GM21723 (cell line): ENCODE measurements around the gene ST6GAL1.

Experiments
- ATAC-seq: cut with Tn5 transposase; IDR thresholded peaks from one replicate; pipeline ENCODE4 v1.9.1; 2021; ENCODE audit warnings: mild to moderate bottlenecking, moderate library complexity; ENCODE audit not compliant: unreplicated experiment

The ST6GAL1 gene

DNA sequence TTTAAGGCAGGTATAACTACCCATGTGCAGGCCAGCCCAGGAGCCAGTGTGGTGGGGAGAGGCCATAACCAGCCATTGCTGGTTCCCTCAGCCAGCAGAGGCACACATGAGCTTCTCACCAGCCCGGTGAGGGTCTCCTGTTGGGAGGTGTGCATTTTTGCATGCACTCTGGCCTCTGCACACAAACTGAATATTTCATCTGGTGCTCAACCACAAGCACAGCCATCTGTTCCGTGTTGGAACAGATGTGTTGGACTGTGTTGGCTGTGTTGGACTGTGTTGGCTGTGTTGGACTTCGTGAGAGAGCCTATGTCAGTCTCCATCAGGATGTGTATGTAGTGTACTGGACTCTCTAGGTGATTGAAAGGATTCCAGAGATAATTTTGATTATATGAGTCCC lies 141.8 kb downstream of the ST6GAL1 start:
- no peak for ATAC-seq

- ATAC-seq: no peak
Observed at GRCh38 chr3:187072511-187072910, 142.2 kb downstream of the ST6GAL1 start.

GRCh38 chr3:187073581-187074098 lies 143.3 kb downstream of the ST6GAL1 start:
- ATAC-seq: no peak

GRCh38 chr3:187074846-187075245 lies 144.5 kb downstream of the ST6GAL1 start:
- ATAC-seq: no peak

DNA sequence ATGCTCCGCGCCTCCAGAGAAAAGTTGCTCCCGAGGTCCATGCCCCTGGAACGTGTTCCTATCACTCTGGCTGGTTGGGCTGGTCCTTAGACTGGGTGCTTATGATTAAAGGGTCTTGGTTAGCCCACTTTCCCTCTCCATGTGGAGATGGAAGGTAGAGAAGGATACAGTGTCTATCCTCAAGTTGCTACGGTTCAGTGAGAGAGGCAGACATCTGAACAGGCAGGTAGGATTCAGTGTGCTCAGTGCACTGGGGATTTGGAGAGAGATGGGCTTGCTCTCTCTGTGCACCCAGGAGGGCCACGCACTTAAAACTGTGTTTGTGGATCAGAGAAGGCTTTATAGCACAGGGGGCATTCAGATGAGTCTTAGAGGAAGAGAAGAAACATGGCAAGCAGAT lies 146.0 kb downstream of the ST6GAL1 start:
- no peak for ATAC-seq

GRCh38 chr3:187077085-187077484 lies 146.8 kb downstream of the ST6GAL1 start:
- no peak for ATAC-seq

GRCh38 chr3:187077537-187077936 lies 147.2 kb downstream of the ST6GAL1 start:
- ATAC-seq: no peak

GRCh38 chr3:187079090-187080022 lies 149.0 kb downstream of the ST6GAL1 start:
- no peak for ATAC-seq

DNA sequence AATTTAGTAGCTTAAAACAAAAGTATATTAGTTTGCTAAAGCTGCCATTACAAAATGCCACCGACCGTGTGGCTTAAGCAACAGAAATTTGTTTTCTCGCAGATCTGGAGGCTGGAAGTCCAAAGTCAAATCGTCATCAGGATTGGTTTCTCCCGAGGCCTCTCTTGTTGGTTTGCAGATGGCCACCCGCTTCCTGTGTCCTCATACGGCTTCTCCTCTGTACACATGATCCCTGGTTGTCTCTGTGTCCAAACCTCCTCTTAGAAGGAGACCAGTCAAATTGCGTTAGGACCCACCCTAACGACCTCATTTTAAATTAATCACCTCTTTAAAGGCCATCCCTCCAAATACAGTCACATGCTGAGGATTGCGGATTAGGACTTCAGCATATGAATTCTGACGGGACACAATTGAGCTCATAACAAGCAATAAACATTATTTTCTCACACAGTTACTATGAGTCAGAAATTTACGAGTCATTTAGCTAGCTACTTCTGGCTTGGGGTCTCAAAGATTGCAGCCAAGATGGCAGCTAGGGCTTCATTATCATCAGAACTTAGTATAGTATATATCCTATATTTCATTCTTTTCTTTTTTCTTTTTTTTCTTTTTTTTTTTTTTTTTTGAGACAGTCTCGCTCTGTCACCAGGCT lies 150.6 kb downstream of the ST6GAL1 start:
- no peak for ATAC-seq

GRCh38 chr3:187082758-187083375 lies 152.5 kb downstream of the ST6GAL1 start:
- ATAC-seq: no peak

- no peak for ATAC-seq
Observed at GRCh38 chr3:187084126-187084525, 153.8 kb downstream of the ST6GAL1 start.

DNA sequence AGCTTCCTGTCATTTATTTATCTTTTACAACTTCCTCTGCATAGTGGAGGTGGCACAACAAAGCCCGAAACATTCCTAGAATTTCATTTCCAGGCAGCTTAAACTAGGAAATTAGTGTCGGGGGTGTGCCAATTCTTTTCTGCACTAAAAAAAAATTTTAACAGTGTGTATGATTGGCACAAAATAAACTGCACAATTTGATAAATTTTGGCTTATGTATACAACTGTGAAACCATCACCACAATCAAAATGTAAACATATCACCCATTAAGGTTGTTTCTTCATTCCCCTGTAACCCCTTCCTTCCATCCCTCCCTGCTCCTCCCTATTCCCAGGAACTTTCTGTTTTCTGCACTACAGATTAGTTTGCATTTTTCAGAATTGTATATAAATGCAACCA lies 154.3 kb downstream of the ST6GAL1 start:
- no peak for ATAC-seq

DNA sequence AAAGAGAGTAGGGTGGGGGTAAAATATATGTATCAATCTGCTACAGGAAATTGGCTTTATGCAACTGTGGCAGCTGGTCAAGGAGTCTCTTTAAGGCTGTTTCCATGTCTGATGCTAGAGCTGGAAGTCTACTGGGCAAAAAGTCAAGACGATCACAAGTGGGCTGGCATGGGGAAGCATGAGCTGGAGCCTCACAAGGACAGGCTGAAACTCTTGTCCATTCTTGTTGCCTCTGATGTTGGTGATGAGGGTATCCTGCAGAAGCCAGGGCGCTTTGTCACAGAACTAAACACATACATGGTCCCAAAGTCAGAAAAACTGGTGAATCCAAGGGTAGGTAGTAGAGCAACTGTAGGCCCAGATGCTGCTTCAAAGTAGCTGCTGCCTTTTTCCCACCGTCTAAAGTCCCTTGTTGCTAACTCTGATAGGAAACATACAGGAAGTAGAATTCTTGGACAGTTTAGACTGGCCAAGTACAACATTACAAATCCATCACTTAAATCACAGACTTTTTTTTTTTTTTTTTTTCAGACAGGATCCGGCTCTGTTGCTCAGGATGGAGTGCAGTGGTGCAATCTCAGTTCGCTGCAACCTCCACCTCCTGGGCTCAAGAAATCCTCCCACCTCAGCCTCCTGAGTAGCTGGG lies 154.8 kb downstream of the ST6GAL1 start:
- no peak for ATAC-seq

- ATAC-seq: no peak
Observed at GRCh38 chr3:187085933-187086332, 155.6 kb downstream of the ST6GAL1 start.

DNA sequence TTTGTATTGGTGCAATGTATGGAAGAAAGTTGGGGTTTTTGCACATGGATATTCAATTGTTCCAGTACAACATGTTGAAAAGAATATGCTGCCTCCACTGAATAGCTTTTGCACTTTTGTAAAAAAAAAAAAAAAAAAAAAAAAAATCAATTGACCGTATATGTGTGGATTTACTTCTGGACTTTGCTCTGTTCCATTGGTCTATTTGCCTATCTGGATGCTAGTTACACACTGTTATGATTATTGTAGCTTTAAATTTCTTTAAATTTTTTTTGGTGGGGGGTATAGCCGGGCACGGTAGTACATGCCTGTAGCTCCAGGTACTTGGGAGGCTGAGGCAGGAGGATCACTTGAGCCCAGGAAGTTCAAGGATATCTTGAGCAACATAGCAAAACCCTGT lies 156.5 kb downstream of the ST6GAL1 start:
- no peak for ATAC-seq

DNA sequence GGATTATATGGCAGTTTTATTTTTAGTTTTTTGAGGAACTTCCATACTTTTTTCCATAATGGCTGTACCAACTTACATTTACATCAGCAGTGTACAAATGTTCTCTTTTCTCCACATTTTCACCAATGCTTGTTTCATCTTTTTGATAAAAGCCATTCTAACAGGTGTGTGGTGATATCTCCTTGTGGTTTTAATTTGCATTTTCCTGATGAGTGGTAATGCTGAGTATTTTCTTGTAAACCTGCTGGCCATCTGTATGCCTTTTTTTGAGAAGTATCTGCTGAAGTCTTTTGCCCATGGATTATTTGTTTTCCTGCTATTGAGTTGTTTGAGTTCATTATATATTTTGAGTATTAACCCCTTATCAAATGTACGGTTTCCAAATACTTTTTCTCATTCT lies 158.4 kb downstream of the ST6GAL1 start:
- ATAC-seq: no peak

GRCh38 chr3:187093320-187093719 lies 163.0 kb downstream of the ST6GAL1 start:
- no peak for ATAC-seq

DNA sequence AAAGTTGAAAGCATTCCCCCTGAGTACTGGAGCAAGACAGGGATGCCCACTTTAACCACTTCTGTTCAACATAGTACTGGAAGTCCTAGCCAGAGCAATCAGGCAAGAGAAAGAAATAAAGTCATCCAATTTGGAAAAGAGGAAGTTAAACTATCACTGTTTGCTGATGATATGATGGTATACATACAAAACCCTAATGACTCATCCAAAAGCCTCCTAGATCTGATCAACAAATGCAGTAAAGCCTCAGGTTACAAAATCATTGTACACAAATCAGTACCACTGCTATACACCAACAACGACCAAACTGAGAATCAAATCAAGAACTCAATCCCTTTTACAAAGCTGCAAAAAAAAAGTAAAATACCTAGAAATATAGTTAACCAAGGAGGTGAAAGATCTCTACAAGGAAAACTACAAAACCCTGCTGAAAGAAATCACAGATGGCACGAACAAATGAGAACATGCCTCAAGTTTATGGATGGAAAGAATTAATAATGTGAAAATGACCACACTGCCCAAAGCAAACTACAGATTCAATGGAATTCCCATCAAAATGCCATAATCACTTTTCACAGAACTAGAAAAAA lies 168.7 kb downstream of the ST6GAL1 start:
- no peak for ATAC-seq

DNA sequence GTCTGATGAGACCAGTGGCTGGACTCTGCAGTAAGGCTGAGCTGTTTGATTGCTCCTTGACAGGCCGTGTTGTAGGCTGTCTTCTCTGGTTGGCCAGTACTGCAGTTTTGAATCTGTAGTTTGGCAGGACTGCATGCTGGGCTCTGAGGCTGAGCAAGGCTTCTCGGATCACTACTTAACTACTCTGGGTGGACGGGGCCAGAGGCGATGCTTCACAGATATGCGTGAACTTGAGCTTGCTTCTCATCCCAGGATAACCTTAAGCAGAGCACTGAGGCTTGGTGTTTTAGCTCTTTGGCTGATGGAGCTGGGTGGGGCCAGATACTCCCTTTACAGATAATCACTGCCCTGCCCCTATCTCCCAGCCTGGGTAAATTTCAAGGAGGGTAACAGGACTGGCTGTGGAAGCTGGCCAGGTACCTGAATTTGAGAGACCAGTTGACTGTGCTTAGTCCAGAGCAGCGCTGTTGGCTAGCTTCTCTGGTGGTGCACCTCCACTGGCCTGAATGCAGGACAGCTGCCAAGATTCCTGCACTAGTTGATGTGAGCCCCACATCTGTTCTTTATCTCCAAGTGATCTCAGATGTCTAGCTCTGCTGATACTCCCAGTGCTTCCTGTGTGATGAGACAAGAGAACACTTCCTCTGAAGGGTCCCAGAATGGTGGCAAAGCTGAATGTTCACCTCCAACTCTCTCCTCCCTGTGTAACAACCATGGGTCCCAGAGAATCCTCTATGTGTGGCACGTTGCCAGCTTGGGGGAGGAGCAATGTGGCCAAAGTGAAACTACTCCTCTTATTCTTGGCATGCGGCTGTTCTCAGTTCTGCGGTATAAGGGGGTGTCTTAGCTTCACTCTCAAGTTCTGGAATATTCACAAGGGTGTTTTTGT lies 171.1 kb downstream of the ST6GAL1 start:
- ATAC-seq: peak; percentile 65
